ENCODE results near the gene KCNJ18.
"Not testable (repeated sequence)": the region's sequence is repeated elsewhere in the genome, so short reads cannot be mapped to it uniquely, and the experiment has no call there.

The KCNJ18 gene

DNA sequence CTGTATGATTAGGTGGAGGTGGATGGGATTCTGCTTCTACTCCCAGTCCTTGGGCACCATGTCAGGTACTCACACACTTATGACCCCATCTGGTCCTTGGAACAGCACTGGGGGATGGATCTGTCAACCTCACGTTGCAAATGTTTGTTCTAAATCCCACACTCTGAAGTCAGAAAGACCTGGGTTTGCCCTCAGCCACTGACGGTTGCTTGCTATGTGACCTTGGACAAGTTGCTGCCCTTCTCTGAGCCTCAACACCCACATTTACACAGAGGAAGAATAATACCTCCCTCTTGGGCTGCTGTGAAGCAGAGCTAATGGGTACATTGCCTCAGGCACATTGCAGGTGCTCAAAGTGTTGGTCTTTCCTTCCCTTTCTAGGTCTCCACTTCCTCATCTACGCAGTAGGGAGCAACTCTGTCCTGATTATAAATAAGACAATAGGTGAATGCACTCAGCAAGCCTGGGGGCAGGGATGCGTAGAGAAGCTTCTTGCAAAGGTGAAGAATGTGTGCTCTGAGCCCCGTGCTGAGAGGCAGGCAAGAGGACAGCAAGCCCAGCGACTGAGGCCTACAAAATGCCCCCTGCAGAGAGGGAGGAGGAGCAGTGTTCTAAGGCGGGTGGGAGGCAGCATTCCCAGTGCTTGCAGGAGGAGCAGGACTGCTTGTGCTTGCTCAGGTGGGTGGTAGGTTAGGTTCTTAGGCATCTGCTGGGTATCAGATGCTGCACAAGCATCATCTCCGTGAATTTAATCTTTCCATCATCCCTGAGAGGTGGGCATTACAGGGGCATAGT lies 21.8 kb upstream of the KCNJ18 start:
- not testable (repeated sequence) for DNase-seq (ENCODE audit: low read depth); H3K4me3 ChIP-seq (ENCODE audit: low read length)

DNA sequence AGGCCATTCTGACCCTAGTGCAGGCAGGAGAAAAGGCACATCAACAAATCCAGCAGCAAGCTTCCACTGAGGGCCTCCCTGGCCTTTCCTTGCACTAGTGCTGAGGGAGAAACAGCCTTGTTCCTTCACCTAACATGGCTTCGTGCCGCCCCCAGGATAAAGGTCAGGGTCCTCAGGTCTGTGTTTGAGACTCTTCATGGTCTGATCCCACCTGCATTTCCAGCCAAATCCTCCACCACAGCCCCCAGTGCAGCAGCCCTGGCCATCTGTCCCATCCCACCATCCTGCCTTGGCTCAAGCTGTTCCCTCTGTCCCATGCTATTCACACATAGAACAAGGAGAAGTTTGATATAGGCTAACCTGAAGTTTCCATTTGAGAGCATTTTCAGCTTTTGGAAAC lies 20.9 kb upstream of the KCNJ18 start:
- not testable (repeated sequence) for H3K4me3 ChIP-seq (ENCODE audit: low read length); DNase-seq (ENCODE audit: low read depth)

DNA sequence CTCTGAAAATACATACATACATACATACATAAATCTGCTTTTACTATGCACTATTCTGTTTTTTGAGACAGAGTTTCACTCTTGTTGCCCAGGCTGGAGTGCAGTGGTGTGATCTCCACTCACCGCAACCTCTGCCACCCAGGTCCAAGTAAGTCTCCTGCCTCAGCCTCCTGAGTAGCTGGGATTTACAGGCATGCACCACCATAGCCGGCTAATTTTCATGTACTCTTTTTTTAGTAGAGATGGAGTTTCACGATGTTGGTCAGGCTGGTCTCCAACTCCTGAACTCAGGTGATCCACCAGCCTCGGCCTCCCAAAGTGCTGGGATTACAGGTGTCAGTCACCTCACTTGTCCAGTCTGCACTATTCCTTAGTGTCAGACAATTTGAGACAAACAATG lies 20.5 kb upstream of the KCNJ18 start:
- not testable (repeated sequence) for DNase-seq (ENCODE audit: low read depth)

DNA sequence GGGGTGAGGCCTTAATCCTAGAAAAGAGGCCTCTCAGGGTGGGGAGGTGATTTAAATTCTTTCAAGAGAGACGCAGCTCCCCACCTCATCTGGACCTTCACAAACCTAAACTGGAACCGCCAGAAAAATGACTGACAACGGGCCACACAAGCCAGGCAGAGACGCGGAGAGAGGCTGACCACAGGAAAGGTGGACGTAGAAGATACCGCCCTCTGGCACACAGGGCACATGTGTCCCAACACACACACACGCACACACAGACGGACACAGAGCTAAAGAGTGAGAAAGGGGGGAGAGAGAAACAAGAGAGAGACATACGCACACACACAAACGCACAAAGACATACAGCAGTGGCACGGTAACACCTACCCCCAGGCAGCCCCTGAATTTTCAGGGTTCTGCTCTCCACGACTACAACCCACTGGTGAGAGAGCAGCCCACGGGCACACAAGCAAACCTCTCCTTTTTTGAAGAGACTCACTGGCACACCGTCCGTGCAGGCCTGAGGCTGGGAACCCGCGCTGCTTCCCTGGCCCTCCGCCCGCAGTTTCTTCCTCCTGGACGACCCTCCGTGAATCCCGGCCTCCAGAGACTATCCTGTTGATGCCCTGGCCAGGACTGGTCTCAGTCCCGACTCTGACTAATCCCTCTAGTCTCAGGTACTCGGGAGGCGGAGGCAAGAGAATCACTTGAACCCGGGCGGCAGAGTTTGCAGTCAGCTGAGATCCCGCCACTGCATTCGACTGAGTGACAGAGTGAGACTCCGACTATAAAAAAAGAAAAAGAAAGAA lies 18.7 kb upstream of the KCNJ18 start:
- DNase-seq (ENCODE audit: low read depth); H3K4me3 ChIP-seq (ENCODE audit: low read length): not testable (repeated sequence)

More for the DNA sequence above, 20.5 kb upstream of the KCNJ18 start:
- not testable (repeated sequence) for H3K4me3 ChIP-seq (ENCODE audit: low read length)

DNA sequence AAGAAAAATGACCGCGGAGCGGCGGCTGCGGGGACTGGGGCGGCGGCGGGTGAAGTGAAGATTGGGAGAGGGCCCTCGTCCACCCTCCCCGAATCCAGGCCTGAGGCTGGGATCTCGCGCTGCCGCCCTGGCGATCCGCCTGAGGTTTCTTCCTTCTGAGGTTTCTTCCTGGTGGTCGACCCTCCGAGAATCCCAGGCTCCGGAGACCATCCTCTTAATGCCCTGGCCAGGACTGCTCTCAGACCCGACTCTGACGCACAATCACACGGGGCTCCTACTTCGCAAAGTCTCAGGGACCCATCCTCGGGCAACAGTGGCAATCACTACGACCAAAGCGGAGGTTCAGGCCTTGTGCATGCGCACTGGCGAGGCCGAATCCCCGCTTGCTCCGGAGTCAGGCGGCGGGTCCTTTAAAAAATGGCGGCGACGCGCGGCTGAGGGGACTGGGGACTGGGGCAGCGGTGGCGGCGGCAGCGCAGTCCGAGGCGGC lies 18.0 kb upstream of the KCNJ18 start:
- TF ChIP-seq, protein P1, sequence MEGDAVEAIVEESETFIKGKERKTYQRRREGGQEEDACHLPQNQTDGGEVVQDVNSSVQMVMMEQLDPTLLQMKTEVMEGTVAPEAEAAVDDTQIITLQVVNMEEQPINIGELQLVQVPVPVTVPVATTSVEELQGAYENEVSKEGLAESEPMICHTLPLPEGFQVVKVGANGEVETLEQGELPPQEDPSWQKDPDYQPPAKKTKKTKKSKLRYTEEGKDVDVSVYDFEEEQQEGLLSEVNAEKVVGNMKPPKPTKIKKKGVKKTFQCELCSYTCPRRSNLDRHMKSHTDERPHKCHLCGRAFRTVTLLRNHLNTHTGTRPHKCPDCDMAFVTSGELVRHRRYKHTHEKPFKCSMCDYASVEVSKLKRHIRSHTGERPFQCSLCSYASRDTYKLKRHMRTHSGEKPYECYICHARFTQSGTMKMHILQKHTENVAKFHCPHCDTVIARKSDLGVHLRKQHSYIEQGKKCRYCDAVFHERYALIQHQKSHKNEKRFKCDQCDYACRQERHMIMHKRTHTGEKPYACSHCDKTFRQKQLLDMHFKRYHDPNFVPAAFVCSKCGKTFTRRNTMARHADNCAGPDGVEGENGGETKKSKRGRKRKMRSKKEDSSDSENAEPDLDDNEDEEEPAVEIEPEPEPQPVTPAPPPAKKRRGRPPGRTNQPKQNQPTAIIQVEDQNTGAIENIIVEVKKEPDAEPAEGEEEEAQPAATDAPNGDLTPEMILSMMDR (IDR thresholded peaks at IDR 0.05; ENCODE audit: insufficient read depth, low read depth, low read length, missing control alignments) = no peak
- H3K4me3 ChIP-seq (ENCODE audit: low read length) = no peak overlapping the region
- DNase-seq (ENCODE audit: low read depth) = no peak

DNA sequence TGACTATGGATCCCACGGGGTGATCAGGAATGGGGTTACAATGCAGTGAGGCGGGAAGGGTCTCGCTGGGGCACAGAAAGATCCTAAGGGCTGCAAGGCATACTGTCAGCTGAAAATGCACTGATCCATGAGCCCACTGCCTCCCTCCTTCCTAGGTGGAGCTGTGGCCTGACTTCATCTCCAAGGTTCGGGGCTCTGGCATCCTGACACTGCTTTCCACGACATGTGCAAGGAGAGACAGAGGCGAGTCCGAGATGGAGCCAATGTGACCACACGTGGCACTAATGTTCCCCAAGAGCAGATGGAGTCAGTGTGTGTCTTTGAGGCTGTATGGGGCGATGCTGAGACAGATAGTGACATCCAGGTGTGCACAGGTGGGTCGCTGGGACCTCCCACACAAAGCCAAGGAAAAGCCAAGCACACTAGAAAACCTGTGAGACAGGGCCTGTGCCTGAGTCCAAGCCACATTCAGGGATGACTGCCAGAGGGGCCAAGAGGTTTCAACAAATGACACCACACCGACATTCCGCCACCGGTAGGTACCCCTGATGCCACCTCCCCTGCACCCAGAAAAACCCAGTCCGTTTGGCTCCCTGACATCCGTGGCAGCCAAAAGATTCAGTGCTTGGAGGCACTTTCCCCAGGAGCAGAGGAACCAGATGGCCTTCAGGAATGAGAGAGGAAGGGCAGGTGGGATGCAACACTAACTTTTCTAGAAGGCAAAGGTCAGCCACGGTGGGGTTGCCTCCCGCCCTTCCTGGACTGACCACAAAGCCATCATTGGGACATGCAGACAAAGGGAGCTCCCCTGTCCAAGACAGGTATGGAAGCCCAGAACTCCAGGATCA lies 17.2 kb upstream of the KCNJ18 start:
- DNase-seq (ENCODE audit: low read depth) = not testable (repeated sequence)

DNA sequence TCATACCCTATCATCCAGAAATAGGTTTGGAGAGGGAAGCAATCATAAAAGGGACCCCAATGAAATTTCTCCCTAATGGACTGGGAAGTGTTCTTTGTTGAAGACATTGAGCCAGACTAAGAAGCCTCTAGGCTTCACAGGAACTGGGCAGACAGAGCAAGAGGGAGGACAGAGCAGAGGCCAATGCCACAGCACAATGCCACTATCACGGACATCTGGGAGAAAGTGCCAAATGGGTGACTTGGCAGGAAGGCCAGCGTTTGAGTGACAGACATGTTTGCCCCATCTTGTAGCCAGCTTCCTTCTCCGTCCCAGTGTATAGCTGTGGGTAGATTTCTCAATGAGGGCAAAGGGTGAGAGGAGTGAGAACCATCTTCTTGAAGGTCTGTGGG lies 16.6 kb upstream of the KCNJ18 start:
- not testable (repeated sequence) for DNase-seq (ENCODE audit: low read depth); H3K4me3 ChIP-seq (ENCODE audit: low read length)

More for the DNA sequence above, 17.2 kb upstream of the KCNJ18 start:
- not testable (repeated sequence) for H3K4me3 ChIP-seq (ENCODE audit: low read length)

DNA sequence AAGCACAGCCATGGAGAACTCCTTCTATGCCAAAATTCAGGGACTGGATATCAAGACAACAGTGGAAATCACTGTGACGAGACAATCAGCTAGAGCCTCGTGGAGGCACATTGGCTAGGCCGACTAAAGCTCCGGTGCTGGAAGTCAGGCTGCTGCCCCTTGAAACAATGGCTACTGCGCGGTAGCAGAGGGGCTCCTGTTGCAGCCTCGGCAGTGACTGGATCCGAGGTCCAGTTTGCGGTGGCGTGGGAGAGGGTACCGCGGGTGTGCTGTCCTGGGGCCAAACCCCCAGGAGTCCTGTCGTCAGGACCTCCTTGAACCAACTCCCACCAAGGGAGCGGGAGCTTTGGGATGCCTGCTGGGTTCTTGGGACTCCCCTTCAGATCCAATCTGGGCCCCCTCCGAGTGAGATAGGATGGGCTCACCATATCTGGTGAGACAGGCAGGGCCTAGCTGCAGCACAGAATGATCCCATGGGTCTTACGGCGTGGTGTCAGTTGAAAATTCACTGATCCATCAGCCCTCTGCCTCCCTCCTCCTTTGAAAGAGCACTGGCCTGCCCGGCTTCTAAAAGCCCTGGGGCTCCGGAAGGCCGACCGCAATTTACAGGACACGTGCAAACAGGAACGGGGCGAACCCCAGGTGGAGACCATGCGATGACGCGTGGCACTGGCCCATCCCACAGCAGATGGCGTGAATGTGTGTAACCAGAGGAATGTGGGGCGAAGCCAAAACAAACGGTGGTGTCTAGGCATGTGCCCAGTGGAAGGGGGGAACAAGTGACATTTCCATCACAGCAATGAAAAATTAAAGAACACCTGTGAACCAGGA lies 15.8 kb upstream of the KCNJ18 start:
- TF ChIP-seq, protein P1 (IDR thresholded peaks at IDR 0.05; ENCODE audit: insufficient read depth, low read depth, low read length, missing control alignments) = no peak
- no peak overlapping the region for H3K4me3 ChIP-seq (ENCODE audit: low read length)
- DNase-seq (ENCODE audit: low read depth) = peak; percentile 35

DNA sequence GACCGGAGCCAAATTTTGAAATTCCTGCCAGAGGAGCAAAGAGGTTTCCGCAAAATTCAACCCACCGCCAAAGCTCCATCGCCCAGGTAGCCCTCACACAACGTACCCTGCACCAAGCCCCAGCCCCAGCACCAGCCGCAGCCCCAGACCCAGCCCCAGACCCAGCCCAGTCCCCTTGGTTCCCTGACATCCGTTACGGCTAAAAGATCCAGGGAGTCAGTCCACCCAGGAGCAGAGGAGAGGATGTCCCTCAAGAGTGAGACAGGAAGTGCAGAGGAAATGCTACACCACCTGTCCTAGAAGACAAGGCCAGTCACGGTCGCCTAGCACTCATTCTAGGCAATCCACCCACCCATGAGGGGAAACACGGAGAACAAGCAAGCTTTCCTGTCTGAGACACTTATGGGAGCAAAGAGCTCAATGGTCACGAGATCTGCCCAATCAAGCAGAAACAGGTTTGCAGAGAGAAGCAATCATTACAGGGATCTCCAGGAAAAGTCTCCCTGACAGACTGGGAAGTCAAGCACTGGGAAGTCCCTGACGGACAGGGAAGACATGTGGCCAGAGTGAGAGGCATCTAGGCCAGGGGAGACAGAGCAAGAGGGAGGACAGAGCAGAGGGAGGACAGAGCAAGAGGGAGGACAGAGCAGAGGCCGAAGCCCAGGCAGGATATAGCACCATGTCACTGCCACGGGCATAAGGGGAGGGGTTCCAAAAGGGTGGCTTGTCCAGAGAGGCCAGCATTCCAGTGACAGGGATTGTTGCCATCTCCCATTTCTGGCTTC lies 15.0 kb upstream of the KCNJ18 start:
- H3K4me3 ChIP-seq (ENCODE audit: low read length) = no peak overlapping the region
- TF ChIP-seq, protein P1 (IDR thresholded peaks at IDR 0.05; ENCODE audit: insufficient read depth, low read depth, low read length, missing control alignments) = no peak
- no peak for DNase-seq (ENCODE audit: low read depth)
